Colonic mucosa (tissue), 4 donors: ENCODE measurements around the gene EVA1C. TPM values are rescaled to one million over a fixed set of nuclear protein-coding genes. Genes with fewer than 3 reads are reported as not detected.

Experiments used
- DNase-seq: peaks from one replicate; pipeline ENCODE4 v3.0.0-alpha.2; 2020
- H3K27ac ChIP-seq: fragments of 200-600 bp; one replicate; pipeline ENCODE4 v1.8.0; 2021
- H3K27me3 ChIP-seq: fragments of 200-600 bp; one replicate; pipeline ENCODE4 v1.8.0; 2021
- H3K36me3 ChIP-seq: fragments of 200-600 bp; one replicate; pipeline ENCODE4 v1.8.0; 2021
- H3K4me1 ChIP-seq: fragments of 200-600 bp; one replicate; pipeline ENCODE4 v1.8.0; 2021; ENCODE audit warnings: mild to moderate bottlenecking
- H3K4me3 ChIP-seq: fragments of 200-600 bp; one replicate; pipeline ENCODE4 v1.8.0; 2021
- H3K9ac ChIP-seq, 2 donors: one replicate each; pipeline ENCODE4 v1.7.0; 2013; ENCODE audit warnings: control low read depth in 2 of 2, low read depth in 2 of 2, low read length in 2 of 2
- H3K9me3 ChIP-seq: fragments of 200-600 bp; one replicate; pipeline ENCODE4 v1.8.0; 2021
- intact Hi-C: fragments of 100-400 bp; cut with DNase I; formaldehyde crosslinking; loops from one replicate; pipeline ENCODE4 v1.14.1; 2022
- total RNA-seq, 2 donors: library from RNA; stranded (reverse); fragmentation: NEBNext Ultra II Directional in 1 of 2; extraction: Animal tissue kit (Norgen Biotek cat#: 25700) in 1 of 2; gene quantifications; one replicate each; pipeline ENCODE4 v1.2.1, GENCODE V29; 2021
- TF ChIP-seq, protein P1 (sequence below): fragments of 200-600 bp; IDR thresholded peaks from one replicate; pipeline ENCODE4 v1.8.0; 2022; ENCODE audit warnings: antibody characterized with exemption, mild to moderate bottlenecking
- donor health status: healthy.
- donor health status: DM: no; HTN: no; CAD: no.
- donor health status: DM: no; HTN: no; CAD: no.

EVA1C gene
- total RNA-seq, 2 donors from 2014 or later: 7.3 to 9.9 TPM

DNA sequence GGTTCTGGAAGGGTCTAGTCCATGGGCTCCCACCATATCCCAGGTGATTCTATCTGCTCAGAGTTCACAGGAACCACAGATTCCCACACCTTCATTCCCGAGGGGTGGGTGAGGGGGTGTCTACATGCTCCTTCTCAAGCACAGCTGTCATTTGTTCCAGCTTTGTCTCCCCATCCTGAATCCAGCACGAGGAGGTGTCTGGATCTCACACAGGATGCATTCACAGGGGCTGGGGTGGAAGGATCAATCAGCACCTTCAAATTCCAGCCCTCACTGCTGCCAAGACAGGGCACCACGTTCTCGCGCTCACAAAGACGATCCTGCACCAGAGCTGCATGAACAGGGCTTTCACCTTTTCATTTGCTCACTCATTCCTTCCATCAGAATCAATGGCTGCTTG lies 120.1 kb downstream of the EVA1C start:
- Histone ChIP-seq H3K4me3 (no peak overlapping the region), H3K9me3 (no peaks in the 10 kb centered on the region), H3K9ac (no peak overlapping the region), H3K27ac (no peak overlapping the region), H3K36me3 (no peaks in the 10 kb centered on the region), H3K4me1 (no peaks in the 10 kb centered on the region), H3K27me3 (no peaks in the 10 kb centered on the region)
- DNase-seq: no peak
- intact Hi-C loops: no loop called here
- TF ChIP-seq, protein P1, sequence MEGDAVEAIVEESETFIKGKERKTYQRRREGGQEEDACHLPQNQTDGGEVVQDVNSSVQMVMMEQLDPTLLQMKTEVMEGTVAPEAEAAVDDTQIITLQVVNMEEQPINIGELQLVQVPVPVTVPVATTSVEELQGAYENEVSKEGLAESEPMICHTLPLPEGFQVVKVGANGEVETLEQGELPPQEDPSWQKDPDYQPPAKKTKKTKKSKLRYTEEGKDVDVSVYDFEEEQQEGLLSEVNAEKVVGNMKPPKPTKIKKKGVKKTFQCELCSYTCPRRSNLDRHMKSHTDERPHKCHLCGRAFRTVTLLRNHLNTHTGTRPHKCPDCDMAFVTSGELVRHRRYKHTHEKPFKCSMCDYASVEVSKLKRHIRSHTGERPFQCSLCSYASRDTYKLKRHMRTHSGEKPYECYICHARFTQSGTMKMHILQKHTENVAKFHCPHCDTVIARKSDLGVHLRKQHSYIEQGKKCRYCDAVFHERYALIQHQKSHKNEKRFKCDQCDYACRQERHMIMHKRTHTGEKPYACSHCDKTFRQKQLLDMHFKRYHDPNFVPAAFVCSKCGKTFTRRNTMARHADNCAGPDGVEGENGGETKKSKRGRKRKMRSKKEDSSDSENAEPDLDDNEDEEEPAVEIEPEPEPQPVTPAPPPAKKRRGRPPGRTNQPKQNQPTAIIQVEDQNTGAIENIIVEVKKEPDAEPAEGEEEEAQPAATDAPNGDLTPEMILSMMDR: no peak

DNA sequence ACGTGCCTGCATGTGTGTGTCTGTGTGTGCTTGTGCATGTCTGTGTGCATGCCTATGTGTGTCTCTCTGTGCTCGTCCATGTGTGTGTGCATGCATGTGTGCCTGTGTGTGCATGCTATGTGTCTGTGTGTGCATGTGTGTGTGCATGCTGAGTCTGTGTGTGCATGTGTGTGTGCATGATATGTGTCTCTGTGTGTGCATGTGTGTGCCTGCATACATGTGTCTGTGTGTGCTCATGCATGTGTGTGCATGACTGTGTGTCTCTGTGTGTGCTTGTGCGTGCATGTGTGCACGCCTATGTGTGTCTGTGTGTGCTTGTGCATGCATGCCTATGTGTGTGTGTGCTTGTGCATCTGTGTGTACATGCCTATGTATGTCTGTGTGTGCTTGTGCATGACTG lies 120.5 kb downstream of the EVA1C start:
- Histone ChIP-seq H3K9ac (no peak overlapping the region), H3K27ac (no peak overlapping the region), H3K4me1 (no peaks in the 10 kb centered on the region), H3K27me3 (no peaks in the 10 kb centered on the region), H3K9me3 (no peaks in the 10 kb centered on the region), H3K4me3 (no peak overlapping the region), H3K36me3 (no peaks in the 10 kb centered on the region)
- TF ChIP-seq, protein P1: no peak
- no peak for DNase-seq
- intact Hi-C loops: no loop called here

DNA sequence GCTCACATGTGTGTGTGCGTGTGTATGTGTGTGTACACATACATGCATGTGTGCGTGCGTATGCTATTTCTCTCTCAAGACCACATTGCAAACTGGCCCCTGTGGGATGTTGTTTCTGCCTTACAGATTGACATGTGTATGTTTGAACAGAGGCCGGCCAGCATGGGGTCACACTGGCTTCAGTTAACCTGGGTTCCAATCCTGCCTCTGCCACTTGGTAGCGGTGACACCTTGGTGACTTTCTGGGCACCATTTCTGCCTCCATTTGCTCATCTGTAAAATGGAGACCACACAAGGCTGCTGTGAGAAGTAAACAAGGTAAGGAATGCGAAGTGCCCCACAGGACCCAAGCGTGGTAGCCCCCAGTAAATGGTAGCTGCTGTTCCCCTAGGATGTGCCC lies 121.1 kb downstream of the EVA1C start:
- no peak overlapping the region for H3K9ac ChIP-seq
- intact Hi-C loops: no loop called here
- no peaks in the 10 kb centered on the region for H3K36me3 ChIP-seq
- H3K9me3 ChIP-seq: no peaks in the 10 kb centered on the region
- no peaks in the 10 kb centered on the region for H3K27me3 ChIP-seq
- no peaks in the 10 kb centered on the region for H3K4me1 ChIP-seq
- DNase-seq: no peak
- TF ChIP-seq, protein P1: no peak
- H3K27ac ChIP-seq: no peak overlapping the region
- no peak overlapping the region for H3K4me3 ChIP-seq

DNA sequence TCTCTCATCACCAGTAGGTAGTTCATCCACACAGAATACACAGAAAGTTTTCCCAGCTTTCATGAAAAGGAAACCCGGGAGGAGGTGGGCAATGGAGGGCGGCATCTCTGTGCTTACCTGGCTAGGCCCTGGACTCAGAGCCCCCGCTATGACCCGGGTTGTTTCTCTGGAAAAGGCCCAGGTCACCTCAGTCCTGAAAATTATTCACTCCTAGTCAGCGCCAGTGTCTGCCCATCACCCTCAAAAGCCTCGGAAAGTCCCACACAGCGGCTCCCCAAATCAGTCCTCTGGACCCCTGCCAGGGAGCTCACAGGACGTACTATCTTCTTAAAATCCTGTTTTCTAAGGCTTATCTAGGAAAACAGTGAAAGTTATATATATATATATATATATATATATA lies 121.6 kb downstream of the EVA1C start:
- Histone ChIP-seq H3K4me1 (no peaks in the 10 kb centered on the region), H3K27ac (no peak overlapping the region), H3K9ac (no peak overlapping the region), H3K36me3 (no peaks in the 10 kb centered on the region), H3K27me3 (no peaks in the 10 kb centered on the region), H3K4me3 (no peak overlapping the region), H3K9me3 (no peaks in the 10 kb centered on the region)
- intact Hi-C loops: no loop called here
- TF ChIP-seq, protein P1: no peak
- DNase-seq: no peak

DNA sequence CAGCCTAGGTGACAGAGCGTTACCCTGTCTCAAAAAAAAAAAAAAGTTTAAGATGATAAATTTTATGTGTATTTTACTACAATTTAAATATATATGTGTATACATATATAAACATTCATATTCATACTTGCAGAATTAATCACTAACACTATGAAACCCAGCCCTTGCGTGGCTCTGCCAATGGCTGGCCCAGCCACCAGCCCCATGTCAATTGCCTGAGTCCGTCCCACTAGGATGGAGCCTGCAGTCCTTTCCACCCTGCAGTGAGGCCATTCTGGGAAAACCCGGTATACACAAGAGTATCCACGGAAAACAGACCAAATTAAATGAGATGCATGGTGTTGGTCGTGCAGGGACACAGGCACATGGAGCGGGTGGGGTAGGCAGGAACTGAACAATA lies 123.1 kb downstream of the EVA1C start:
- intact Hi-C loops: no loop called here
- no peak overlapping the region for H3K4me3 ChIP-seq
- no peaks in the 10 kb centered on the region for H3K9me3 ChIP-seq
- H3K27me3 ChIP-seq: no peaks in the 10 kb centered on the region
- H3K4me1 ChIP-seq: no peaks in the 10 kb centered on the region
- TF ChIP-seq, protein P1: no peak
- no peaks in the 10 kb centered on the region for H3K36me3 ChIP-seq
- no peak for DNase-seq
- no peak overlapping the region for H3K9ac ChIP-seq
- H3K27ac ChIP-seq: no peak overlapping the region

DNA sequence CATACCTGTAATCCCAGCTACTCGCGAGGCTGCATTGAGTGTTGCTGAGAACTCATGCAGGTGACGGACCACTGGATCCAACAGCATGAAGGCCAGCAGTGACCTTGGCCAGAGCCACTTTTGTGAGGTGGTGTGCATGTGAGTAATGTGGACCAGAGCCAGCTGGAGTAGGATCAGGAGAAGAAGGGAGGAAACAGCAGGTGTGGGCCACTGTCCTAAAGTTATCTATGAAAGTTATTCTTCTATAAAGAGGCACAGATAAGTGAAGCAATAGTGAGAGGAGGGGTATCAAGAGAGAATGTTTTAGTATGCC lies 125.0 kb downstream of the EVA1C start:
- H3K9me3 ChIP-seq: no peaks in the 10 kb centered on the region
- no peak overlapping the region for H3K9ac ChIP-seq
- H3K36me3 ChIP-seq: no peaks in the 10 kb centered on the region
- no peak overlapping the region for H3K4me3 ChIP-seq
- no peak overlapping the region for H3K27ac ChIP-seq
- TF ChIP-seq, protein P1: no peak
- intact Hi-C loops: no loop called here
- DNase-seq: no peak
- H3K4me1 ChIP-seq: no peaks in the 10 kb centered on the region
- no peaks in the 10 kb centered on the region for H3K27me3 ChIP-seq
